NCI-H510A (cell line): ENCODE measurements around the gene LIMA1.
"Not testable (repeated sequence)": the region's sequence is repeated elsewhere in the genome, so short reads cannot be mapped to it uniquely, and the experiment has no call there.

ENCODE experiments used
- DNase-seq: peaks from one replicate; lab custom pipeline; 2025; lab: John Stamatoyannopoulos, UW

The LIMA1 gene

DNA sequence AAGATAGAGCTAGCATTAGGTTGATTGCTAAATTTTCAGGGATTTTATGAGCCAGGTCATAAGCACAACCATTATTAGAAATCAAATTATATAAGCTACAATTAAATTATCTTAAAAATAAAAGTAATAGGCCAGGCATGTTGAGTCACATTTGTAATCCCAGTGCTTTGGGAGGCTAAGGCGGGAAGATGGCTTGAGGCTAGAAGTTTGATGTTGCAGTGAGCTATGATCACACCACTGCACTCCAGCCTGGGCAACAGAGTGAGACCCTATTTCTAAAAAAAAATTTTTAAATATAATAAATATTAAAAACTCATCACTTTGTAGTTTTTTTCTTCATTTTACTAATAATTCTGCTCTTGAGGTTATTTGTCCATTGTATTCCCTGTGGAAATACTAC is 1.9 kb upstream of the LIMA1 start:
- DNase-seq: no peak

DNA sequence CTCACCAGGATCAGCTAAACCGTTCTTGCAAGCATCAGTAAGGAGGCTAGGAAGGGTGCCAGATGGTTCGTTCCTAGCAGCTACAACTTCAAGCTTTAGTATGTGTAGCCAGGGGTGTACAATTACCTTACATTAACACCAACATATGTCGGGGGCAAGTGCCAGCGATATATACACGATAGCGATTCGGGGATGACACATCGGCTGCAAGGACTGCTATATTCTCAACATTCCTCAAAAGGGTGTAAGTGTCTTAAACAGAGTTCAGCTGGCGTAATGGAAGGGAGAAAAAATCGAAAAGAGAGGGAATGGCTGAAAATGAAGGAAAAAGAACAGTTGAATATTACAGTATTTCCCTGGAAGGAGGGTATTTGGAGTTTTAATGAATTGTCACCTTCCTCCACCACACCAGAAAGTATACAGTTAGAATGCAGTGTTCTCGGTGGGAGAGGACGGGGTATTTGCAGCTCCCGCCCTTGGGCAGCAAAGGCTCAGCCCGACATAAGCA is 545 bp downstream of the LIMA1 start:
- no peak for DNase-seq

DNA sequence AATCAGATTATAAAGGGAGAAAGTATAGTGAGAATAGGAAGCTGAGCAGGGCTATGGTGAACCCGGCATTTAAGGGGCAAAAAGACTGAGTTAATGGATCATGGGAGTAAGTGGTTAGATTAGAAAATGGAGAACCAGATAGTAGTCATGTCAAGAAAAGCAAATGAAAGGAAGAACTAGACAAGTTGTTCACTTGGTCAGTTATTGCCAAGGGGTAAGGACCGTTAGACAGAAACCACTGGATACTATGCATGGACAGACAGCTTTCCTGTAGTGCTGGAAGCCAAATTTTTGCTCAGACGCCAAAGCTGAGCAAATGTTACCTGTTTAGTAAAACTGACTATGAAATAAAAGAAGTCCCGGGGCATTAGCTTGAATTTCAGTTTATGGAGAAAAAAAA is 3.8 kb downstream of the LIMA1 start:
- no peak for DNase-seq

DNA sequence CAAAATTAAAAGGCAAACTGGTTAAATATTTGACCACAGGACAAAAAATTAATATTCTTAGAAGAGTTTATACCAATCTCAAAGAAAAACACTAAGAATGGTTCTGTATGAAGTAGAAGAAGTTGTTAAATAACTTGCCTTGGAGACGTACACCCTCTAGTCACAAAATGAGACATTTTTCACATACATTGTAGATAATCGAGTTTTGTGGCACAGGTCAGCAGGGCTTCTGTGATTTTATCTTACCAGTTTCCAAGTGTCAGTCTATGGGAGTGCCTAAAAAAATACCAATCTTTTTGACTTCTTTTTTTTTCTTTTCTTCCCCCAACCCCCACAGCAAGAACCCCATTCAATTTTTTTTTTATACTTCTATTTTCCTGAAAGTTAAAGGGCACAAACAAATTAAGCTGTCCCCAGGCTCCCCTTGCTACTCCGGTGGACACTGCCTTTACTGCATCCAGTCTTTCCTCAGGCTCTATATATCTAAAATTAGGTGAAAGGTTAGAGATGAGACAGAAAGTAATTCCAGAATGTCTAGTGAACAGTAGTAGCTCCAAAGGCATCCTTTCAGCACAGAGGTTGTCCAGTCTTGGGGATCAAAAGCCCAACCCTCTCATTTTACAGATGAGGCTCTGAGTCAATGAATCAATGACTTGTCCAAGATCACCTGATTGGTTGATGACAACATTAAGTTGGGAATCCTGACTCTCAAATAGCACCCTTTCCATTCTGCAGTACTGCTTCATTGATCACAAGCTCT is 6.2 kb downstream of the LIMA1 start:
- no peak for DNase-seq

DNA sequence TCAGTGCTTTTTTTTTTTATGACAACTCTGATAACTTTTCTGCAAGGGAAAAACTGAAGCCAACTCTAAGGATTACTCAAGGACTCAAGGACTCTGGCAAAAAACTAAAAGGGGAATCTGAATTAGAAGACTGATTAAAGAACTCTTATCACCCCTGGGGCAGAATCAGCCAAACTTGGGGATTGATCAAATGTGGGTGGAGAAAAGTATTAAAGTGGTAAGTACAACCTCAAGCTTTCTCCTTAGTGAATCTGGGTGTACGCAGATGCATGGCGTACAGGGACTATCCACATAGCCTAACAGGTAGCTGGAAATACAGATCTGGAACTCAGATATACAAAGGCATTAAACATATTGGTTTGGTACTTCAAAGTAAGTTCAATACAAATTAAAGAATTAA is 7.3 kb downstream of the LIMA1 start:
- no peak for DNase-seq

DNA sequence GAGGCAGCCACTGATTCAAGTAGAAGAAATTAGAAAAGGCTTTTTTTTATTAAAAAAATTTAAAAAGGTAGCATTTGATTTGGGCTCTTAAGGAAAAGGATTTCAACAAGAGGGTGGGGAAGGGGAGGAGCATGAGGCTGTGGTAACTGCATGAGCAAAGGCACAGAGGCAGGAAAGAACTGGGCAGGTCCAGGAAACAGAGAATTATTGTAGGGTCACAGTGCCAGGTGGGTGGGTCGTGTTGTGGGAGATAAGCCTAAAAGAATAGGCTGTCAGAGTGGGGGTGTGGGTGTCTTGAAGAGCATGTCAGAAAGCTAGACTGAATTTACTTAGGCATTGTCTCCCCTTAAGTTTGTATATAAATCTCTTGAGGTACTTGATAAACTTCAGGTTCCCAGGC is 7.8 kb downstream of the LIMA1 start:
- DNase-seq: no peak

DNA sequence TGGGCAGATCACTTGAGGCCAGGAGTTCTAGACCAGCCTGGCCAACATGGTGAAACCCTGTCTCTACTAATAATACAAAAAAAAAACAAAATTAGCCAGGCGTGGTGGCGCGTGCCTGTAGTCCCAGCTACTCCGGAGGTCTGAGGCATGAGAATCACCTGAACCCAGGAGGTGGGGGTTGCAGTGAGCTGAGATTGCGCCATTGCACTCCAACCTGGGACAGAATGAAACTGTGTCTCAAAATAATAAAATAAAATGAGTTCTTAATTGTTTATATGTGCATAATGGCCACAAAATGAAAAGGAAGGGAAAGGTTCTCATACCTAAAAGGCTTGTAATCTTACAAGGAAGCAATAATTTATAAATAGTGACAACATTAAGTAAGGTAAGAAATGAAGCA is 8.2 kb downstream of the LIMA1 start:
- not testable (repeated sequence) for DNase-seq

DNA sequence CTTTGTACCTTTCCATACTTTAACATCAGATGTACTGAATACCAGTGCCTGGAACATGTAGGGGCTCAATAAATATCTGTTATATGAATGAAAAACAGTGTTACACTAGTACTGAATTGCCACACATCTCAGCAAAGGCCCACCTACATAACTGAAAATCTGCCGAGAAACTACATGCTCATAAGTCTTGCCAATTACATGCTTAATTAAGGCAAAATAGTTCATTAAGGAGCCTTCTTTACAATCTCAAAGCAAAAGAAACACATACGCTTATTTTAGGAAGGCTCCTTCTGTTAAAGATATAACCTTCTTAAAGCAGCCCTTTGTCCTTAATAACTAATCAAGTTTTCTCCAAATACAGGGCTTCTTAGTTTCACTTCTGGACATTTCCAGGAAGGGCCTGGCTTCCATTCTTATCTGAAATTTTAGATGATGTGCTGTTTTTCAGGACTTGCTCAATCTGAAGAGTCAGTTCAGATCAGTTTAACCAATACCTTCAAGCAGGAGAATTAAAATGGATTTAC is 11.5 kb downstream of the LIMA1 start:
- no peak for DNase-seq

DNA sequence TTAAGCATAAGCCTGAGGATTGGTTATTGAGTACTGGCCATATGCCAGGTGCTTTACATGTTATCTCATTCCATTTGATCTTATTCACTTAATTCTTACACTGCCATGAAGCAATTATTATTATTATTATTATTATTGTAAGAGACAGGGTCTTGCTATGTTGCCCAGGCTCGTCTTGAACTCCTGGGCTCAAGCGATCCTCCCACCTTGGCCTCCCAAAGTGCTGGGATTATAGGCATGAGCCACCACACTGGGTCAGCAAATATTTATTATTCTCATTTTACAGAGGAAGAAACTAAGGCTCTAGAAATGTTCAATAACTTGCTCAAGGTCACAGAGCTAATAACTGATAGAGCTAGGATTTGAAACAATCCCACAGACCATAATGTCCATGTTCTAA is 14.8 kb downstream of the LIMA1 start:
- no peak for DNase-seq

DNA sequence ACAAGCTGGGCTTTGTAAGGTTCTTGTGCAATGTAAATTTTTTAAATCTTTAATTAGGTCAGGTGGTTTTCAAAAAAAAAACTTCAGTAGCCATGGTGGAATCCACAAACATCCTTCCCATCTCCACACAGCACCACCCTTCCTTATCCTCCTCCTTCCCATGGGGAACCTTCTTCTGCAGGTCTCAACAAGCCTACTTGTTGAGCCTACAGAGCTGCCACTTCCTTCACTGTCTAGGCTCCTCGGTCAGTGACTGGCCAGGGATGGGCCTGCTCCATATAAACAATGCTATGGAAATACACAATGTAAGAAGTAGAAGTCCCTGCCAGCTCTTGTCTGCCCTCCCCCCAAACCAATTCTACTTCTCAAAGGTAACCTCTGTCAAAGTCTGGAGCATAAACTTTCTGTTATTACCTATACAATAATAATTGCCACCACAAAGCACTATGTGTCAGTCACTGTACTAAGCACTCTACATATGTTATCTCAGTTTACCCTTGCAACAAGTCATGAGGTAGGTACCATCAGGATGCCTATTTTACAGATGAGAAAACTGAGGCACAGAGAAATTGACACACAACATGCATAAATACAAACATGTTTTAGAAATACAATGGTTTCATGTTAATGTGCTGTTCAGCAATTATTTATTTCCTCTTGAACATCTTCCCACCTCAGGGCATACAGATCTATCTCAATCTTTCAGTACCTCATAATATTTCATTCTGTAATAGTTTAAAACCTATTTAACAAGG is 17.4 kb downstream of the LIMA1 start:
- no peak for DNase-seq

DNA sequence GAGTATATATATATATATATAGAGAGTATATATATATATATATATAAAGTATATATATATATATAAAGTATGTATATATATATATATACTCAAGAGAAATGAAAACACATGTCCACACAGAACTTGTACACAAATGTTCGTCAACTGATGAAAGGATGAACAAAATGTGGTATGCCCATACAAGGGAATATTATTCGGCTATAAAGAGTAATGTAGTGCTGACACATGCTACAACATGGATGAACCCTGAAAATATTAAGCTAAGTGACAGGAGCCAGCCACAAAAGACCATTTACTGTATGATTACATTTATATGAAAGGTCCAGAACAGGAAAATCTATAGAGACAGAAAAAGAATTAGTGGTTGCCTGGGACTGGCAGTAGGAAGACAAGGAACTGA is 19.5 kb downstream of the LIMA1 start:
- DNase-seq: no peak

DNA sequence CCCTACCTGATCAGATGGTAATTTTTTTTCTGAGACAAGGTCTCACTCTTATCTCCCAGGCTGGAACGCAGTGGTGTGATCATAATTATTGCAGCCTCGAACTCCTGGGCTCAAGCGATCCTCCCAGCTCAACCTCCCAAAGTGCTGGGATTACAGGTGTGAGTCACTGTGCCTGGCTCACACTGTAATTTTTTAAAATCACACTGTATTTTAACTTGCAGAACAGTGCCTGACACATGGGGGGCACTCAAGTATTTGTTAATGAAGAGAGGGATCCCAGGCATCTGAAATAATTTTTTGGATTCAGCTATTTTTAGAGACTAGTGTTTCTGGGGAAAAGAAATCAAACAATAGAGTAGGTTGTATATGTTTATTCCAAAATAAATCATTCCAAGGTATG is 21.7 kb downstream of the LIMA1 start:
- DNase-seq: no peak

DNA sequence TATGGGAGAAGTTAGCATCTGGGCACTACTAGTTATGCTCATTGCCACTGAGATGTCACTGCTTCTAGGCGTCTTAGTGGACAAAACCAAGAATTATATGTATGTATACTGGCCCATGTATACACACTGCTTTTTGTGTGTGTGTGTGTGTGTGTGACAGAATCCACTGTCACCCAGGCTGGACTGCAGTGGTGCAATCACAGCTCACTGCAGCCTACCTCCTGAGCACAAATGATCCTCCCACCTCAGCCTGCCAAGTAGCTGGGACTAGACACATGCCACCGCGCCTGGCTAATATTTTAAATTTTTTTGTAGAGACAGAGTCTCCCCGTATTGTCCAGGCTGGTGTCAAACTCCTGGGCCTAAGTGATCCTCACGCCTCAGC is 25.2 kb downstream of the LIMA1 start:
- no peak for DNase-seq

DNA sequence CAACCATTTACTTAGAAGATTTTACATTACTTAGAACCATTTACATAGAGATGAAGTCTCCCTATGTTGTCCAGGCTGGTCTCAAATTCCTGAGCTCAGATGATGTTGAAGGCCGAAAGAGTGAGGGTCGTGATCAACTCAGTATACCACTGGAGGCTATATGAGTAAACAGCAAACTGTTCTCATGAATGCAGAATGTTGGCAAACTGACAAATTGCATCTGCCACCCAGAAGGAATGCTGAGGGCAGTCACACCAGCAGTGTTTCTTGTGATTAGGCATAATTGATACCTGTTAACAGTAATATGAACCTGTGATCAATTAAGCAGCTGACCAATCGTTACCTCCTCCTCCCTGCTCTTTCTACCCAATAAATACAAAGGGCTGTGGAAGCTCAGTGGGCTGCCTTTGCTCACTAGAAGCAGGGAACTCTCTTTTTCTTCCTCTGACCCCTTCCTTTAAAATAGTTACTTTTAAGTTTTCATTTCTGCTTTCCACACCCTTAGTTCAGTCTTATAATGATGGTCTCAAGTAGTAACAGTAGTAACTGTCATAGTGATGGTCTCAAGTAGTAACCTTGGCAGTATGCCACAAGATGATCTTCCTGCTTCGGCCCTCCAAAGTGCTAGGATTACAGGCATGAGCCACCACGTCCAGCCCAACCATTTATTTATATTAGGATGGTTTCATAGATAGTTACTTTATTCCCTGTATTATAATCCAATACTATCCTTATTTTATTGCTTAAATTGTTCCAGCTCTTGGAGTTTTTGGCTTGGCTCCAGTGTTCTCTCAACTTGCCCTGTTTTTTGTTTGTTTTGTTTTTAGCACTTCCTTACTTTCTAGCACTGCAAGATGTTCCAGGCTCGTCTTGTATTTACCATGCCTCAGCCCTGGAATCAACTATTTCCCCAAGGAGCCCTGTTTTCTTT is 25.8 kb downstream of the LIMA1 start:
- DNase-seq: no peak

DNA sequence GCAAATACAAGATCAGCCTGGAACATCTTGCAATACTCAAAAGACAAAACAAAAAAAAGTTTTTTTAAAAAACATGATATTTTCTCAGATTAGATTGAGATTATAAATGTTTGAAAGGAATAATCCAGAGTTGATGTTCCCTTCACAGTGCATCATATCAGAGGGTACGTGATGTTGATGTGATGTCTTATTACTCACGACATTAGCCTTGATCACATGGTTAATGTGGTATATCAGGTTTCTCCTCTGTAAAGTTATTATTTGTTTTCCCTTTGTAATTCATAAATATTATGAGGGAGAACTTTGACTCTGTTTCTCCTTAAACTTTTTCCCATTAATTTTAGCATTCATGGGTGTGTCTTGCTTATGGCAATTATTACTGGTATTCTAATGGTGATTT is 26.6 kb downstream of the LIMA1 start:
- DNase-seq: no peak

DNA sequence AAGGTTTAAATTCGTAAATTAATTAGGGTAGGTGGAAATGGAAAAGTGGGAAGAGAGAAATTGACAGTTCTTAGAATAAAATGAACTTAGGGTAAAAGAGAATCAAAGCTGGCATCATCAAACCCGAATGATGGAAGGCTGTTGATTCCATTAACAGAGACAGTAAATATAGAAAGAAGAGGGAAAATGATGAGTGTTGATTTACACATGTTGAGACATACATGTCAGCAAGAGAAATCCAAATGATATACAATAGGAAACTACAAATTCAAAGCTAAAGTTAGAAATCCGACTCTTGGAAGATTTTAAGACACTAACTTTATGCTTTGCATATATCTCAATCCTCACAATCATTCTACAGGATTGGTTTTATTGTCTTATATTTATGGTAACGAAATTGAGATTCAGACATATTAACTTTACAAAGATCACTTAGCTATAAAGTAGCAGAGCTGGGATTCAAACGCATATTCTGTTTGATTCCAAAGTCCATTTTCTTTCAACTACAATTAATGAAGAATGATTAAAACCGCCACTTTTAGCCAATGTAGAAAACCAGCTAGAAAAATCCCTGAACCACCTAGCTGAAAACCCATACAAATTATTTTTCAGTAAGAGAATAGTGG is 30.2 kb downstream of the LIMA1 start:
- DNase-seq: no peak

DNA sequence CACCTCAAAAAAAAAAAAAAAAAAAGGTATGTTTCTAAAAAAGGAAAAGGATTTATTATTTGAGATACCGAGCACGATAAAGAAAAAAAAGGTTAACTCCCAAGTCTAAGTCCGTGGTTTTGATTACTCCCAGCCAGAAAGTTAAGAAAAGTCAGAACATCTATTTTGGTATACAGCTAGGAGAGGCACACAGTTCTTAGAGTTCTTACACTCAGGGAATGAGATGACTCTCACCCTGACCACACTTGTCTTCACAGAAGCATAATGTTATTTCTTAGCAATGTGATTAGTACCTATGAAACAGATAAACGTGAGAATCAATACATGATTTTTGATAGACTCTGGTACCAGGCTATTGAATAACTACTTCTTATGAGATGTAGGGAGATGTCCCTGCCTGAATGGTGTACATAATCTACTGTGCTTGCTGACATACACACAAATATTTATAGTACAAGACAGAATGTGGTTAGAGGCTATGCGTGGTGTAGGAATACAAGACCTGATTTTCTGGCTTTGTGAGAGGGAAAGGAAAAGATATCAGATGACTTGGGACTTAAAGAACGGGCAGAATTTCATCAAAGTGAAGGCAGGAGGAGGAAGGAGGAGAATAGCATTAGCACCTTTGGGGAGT is 31.6 kb downstream of the LIMA1 start:
- DNase-seq: no peak

DNA sequence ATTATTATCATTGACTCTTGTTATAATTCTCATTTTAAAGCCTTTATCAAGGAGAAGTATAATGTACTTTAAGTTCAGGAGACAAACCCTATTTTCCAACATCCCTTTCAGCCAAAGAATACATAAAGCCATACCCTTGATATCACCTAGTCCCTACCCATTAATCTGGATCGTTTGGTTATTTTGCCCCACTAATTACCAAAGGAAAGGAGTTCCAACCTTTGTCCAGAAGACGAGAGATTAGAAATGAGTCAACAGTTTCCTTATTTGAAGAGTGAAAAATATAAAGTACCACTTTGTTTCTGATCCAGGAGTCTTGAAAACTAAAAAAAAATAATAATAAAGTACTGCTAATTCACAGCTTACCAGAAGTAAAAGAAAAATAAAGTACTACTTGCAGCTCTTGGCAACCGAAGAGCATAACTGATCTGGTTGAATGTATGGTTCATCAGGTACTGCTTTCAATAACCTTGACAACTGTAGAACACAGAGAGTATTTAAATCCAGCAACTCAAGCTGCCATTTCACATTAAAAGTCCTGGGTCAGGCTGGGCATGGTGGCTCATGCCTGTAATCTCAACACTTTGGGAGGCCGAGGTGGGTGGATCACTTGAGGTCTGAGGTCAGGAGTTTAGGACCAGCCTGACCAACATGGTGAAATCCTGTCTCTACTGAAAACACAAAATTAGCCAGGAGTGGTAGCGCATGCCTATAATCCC is 33.7 kb downstream of the LIMA1 start:
- DNase-seq: no peak

DNA sequence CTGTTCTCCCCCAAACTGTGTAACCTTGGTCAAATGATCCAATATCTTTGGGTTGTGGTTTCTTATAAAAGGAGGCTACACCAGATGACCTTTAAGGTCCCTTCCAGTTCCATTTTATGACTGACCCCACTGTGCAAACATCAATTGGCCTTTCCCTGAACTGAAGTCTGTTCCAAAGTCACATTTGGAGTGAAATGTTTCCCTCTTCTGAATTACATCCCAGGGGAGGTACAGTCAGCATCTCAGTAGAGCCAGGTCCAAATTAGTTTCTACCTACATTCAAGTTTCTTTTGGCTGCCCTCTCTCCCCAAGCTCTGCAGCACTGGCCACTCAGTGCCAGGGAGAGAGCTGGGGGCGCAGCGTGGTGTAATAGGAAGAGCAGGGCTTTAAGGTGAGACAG is 34.4 kb downstream of the LIMA1 start:
- DNase-seq: no peak

DNA sequence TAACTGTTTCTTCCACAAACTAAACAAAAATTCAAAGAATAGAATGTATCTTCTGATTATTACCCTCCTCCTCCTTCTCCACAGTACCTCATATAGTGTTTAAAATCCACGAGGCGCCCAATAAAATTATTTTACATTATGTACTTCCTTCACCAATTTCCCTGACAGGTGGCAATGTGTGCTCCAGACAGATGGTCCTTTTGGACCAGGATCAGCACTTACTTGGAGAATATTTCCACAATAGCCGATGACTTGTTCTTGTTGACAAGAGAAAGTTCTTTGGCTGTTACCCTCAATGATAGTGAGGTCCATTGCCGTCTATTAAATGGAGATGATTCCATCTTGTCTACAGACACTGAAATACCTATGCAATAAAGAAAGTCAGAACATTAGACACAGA is 34.9 kb downstream of the LIMA1 start:
- no peak for DNase-seq

DNA sequence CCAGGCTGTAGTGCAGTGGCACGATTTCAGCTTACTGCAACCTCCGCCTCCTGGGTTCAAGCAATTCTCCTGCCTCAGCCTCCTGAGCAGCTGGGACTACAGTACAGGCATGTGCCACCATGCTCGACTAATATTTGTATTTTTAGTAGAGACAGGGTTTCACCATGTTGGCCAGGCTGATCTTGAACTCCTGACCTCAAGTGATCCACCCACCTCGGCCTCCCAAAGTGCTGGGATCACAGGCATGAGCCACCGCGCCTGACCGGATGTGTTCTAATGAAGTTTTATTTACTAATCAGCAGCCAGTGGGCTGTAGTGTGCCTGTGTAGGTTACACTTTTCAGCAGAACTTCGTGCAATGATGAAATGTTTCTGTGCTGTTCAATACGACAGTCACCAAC is 35.7 kb downstream of the LIMA1 start:
- not testable (repeated sequence) for DNase-seq
